Right lobe of liver (tissue), 6 donors: ENCODE measurements around the gene ARHGAP25. TPM values are rescaled to one million over a fixed set of nuclear protein-coding genes. Genes with fewer than 3 reads are reported as not detected.
A peak's percentile ranks its signal among the peaks of the same experiment; 100 is the strongest.

Experiments
- ATAC-seq, 4 donors: fragments of 200-7000 bp; cut with Tn5 transposase; one replicate each; pipeline ENCODE4 v1.9.1; 2020; ENCODE audit warnings: mild to moderate bottlenecking in 4 of 4, moderate library complexity in 4 of 4
- DNase-seq, 3 donors: peaks; one replicate each; pipeline ENCODE4 v3.0.0-alpha.2; 2020
- H3K27ac ChIP-seq, 3 donors: fragments of 200-600 bp; one replicate each; pipeline ENCODE4 v1.8.0; 2022
- H3K27me3 ChIP-seq, 2 donors: fragments of 200-600 bp; one replicate each; pipeline ENCODE4 v1.8.0; 2022
- H3K36me3 ChIP-seq, 4 donors: fragments of 200-600 bp; sonication (generic) in 1 of 4; one replicate each; pipeline versions ENCODE4 v1.5.1 to v1.8.0; 2017 to 2022; ENCODE audit warnings: control low read depth in 1 of 4
- H3K4me1 ChIP-seq, 4 donors: fragments of 200-600 bp; sonication (generic) in 1 of 4; one replicate each; pipeline versions ENCODE4 v1.5.1 to v1.8.0; 2017 to 2022; ENCODE audit warnings: control low read depth in 1 of 4
- H3K4me3 ChIP-seq, 3 donors: fragments of 200-600 bp; one replicate each; pipeline ENCODE4 v1.8.0; 2022
- H3K9me3 ChIP-seq, 4 donors: fragments of 200-600 bp; sonication (generic) in 1 of 4; one replicate each; pipeline versions ENCODE4 v1.5.1 to v1.8.0; 2017 to 2022; ENCODE audit warnings: control low read depth in 1 of 4
- POLR2A ChIP-seq: fragments of 450-650 bp; IDR thresholded peaks from one replicate; pipeline ENCODE4 v1.6.1; 2017; ENCODE audit warnings: antibody characterized with exemption, mild to moderate bottlenecking
- WGBS: methylation state at CpG from one replicate; pipeline ENCODE4 v1.1.6; 2018; ENCODE audit warnings: low coverage, low lambda C conversion rate; ENCODE audit not compliant: insufficient coverage; ENCODE audit errors: missing lambda C conversion rate; 5-methylcytosine and 5-hydroxymethylcytosine counted together
- intact Hi-C, 2 donors: fragments of 100-400 bp; cut with DNase I; formaldehyde crosslinking; loops; one replicate each; pipeline versions ENCODE4 v1.11.2 to v1.14.1; 2022
- total RNA-seq, 6 experiments: library from RNA; depleted of rRNA in 2 of 6; stranded (reverse); fragments of >200 nt in 2 of 6; fragmentation: NEBNext Ultra II Directional in 3 of 6; extraction: Animal tissue kit (Norgen Biotek cat#: 25700) in 3 of 6; gene quantifications; one replicate each; pipeline versions ENCODE4 v1.1.0 to v1.2.4, GENCODE V29; 2016 to 2023
- TF ChIP-seq, protein P1 (sequence below), 4 donors: fragments of 200-600 bp in 3 of 4; fragments of 450-650 bp in 1 of 4; IDR thresholded peaks; one replicate each; pipeline versions ENCODE4 v1.5.1 to v1.8.0; 2016 to 2022; ENCODE audit warnings: antibody characterized with exemption in 4 of 4, mild to moderate bottlenecking in 2 of 4
- donor health status: DM: no; HTN: yes; CAD: no.
- donor health status: DM: no; HTN: no; CAD: no.
- donor health status: DM: no; HTN: no; CAD: no.
- donor health status: DM: no; HTN: yes; CAD: no.
- donor health status: DM: no; HTN: yes; CAD: no.

ARHGAP25 gene
- total RNA-seq, 6 experiments from 2014 or later = 3.3 to 9.8 (median 5.0) TPM

DNA sequence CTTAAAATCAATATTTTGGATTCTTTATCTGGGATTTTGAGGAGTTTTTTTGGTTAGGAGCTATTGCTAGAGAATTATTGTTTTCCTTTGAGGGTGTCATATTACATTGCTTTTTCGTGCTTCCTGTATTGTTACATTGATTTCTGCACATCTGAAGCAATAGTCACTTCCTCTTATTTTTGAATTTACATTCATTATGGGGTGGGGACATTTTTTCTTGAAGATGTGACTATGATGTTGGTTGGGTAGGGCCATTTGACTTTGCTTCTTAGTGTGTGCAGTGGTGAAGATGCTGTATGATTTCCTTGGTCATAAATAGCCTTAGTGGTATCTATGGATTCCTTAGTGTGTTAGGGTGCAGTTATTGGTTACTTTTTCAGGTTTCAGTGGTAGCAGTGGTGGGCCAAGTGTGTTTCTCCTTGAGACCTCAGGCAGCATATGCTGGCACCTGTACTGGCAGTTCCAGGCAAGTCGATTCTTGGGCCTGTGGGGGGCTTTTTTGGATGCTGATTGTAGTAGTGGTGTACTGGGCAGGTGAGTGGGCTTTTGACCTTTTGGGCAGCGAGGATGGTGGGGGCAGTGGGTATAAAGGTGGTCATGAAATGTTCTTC is 61.8 kb downstream of the ARHGAP25 start:
- intact Hi-C loops = no loop called here
- Histone ChIP-seq H3K36me3 (no peaks in the 10 kb centered on the region), H3K9me3 (no peaks in the 10 kb centered on the region), H3K4me3 (no peak overlapping the region), H3K27ac (no peak overlapping the region), H3K4me1 (no peaks in the 10 kb centered on the region), H3K27me3 (no peaks in the 10 kb centered on the region)
- TF ChIP-seq, protein P1, sequence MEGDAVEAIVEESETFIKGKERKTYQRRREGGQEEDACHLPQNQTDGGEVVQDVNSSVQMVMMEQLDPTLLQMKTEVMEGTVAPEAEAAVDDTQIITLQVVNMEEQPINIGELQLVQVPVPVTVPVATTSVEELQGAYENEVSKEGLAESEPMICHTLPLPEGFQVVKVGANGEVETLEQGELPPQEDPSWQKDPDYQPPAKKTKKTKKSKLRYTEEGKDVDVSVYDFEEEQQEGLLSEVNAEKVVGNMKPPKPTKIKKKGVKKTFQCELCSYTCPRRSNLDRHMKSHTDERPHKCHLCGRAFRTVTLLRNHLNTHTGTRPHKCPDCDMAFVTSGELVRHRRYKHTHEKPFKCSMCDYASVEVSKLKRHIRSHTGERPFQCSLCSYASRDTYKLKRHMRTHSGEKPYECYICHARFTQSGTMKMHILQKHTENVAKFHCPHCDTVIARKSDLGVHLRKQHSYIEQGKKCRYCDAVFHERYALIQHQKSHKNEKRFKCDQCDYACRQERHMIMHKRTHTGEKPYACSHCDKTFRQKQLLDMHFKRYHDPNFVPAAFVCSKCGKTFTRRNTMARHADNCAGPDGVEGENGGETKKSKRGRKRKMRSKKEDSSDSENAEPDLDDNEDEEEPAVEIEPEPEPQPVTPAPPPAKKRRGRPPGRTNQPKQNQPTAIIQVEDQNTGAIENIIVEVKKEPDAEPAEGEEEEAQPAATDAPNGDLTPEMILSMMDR (IDR thresholded peaks at IDR 0.05) = no peak
- no peak for TF ChIP-seq POLR2A
- DNase-seq (peak in 1 of 3 donors; percentile 42), ATAC-seq (peak in 2 of 4 donors; percentile 24)
- WGBS = 31% methylated on average over 2 of the region's 3 CpGs

DNA sequence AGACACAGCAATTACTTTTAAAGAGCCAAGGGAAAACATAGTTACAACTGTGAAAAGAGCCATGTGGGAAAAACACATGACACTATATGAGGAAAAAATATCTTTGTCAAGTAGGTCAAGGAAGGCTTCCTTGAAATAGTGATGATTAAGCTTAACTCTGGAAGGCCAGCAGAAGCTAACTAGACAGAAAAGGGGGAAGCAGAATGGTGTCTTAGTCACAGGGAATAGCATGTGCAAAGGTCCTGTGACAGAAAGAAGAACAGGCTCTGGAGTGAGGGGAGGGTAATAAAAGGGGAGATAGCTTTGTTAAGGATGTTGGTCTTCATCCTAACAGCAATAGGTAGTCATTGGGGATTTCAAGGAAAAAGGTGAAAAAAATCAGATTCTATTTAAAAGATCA is 64.0 kb downstream of the ARHGAP25 start:
- Histone ChIP-seq H3K36me3 (no peaks in the 10 kb centered on the region), H3K4me1 (no peaks in the 10 kb centered on the region), H3K4me3 (no peak overlapping the region), H3K27ac (peak overlapping the region in 2 of 3 donors; percentile 4 to 26), H3K27me3 (no peaks in the 10 kb centered on the region), H3K9me3 (no peaks in the 10 kb centered on the region)
- peak; percentile 27 to 57 (median 39) for ATAC-seq
- intact Hi-C loops = no loop called here
- TF ChIP-seq, protein P1 (IDR thresholded peaks at IDR 0.05) = no peak
- TF ChIP-seq POLR2A = no peak
- no peak for DNase-seq

- TF ChIP-seq POLR2A = no peak
- TF ChIP-seq, protein P1 (IDR thresholded peaks at IDR 0.05) = no peak
- H3K27me3 ChIP-seq = no peaks in the 10 kb centered on the region
- no peak for ATAC-seq
- no peaks in the 10 kb centered on the region for H3K36me3 ChIP-seq
- H3K4me1 ChIP-seq = no peaks in the 10 kb centered on the region
- H3K27ac ChIP-seq = no peak overlapping the region
- 75% methylated on average over 7 of the region's 14 CpGs for whole genome bisulfite sequencing
- H3K4me3 ChIP-seq = no peak overlapping the region
- DNase-seq = peak in 1 of 3 donors; percentile 34
- no peaks in the 10 kb centered on the region for H3K9me3 ChIP-seq
- intact Hi-C loops = no loop called here
These were observed 64.8 kb downstream of the ARHGAP25 start for GRCh38 chr2:68799140-68800026.

DNA sequence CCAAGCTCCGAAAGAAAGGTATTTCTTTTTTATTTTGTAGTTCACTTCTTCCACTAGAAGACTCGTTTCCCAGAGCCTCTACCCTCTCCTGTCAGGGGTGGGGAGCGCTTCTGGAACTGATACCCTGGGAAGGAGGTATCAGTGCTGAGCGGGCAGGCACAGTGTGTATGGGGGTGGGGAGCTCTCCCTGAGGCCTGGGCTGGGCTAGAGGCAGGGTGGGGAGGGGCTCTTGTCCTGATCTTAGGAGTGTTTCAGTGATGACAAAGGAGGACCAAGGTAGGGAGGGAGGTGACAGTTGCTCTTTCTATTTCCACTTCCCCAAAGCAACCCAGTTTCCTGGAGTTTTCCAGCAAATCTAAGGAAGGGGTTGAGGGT is 65.4 kb downstream of the ARHGAP25 start:
- Histone ChIP-seq H3K4me1 (no peaks in the 10 kb centered on the region), H3K9me3 (no peaks in the 10 kb centered on the region), H3K27ac (no peak overlapping the region), H3K4me3 (no peak overlapping the region), H3K27me3 (no peaks in the 10 kb centered on the region), H3K36me3 (peaks cover 0 to 2% (median 0%) of the 10 kb centered on the region in 4 donors)
- ATAC-seq = peak in 1 of 4 donors; percentile 28
- DNase-seq = peak in 1 of 3 donors; percentile 34
- WGBS = 79% methylated on average over 4 of the region's 4 CpGs
- TF ChIP-seq, protein P1 (IDR thresholded peaks at IDR 0.05) = no peak
- no peak for TF ChIP-seq POLR2A
- intact Hi-C loops = no loop called here
